KMS-11 (cell line): ENCODE measurements around the gene ZNRF3.

Source experiments
- H2AFZ ChIP-seq: fragments of 200-600 bp; sonication (generic); 2 replicates; pipeline ENCODE4 v1.6.1; 2016; ENCODE audit warnings: antibody characterized with exemption, mixed run types, low read depth
- H3K27ac ChIP-seq: fragments of 200-600 bp; sonication (generic); 2 replicates; pipeline ENCODE4 v1.6.1; 2016; ENCODE audit warnings: mild to moderate bottlenecking, mixed run types
- H3K27me3 ChIP-seq: fragments of 200-600 bp; sonication (generic); 2 replicates; pipeline ENCODE4 v1.6.1; 2017; ENCODE audit warnings: mild to moderate bottlenecking, low read depth, mixed run types, moderate library complexity; ENCODE audit not compliant: insufficient read depth
- H3K36me3 ChIP-seq: fragments of 200-600 bp; sonication (generic); 2 replicates; pipeline ENCODE4 v1.6.1; 2017; ENCODE audit warnings: mild to moderate bottlenecking, mixed run types; ENCODE audit not compliant: insufficient read depth
- H3K4me1 ChIP-seq: fragments of 200-600 bp; sonication (generic); 2 replicates; pipeline ENCODE4 v1.6.1; 2016; ENCODE audit warnings: mild to moderate bottlenecking, low read depth, mixed run types; ENCODE audit not compliant: poor library complexity, severe bottlenecking
- H3K4me2 ChIP-seq: fragments of 200-600 bp; sonication (generic); 2 replicates; pipeline ENCODE4 v1.7.0; 2016; ENCODE audit warnings: mild to moderate bottlenecking, mixed run types
- H3K4me3 ChIP-seq: fragments of 200-600 bp; sonication (generic); IDR thresholded peaks from 2 replicates; pipeline ENCODE4 v1.6.1; 2017; ENCODE audit warnings: low read depth, low read length, mixed read lengths; ENCODE audit not compliant: insufficient read depth
- H3K79me2 ChIP-seq: fragments of 200-600 bp; sonication (generic); 2 replicates; pipeline ENCODE4 v1.6.1; 2016; ENCODE audit warnings: low read depth, mixed run types; ENCODE audit not compliant: insufficient read depth
- H3K9ac ChIP-seq: fragments of 200-600 bp; sonication (generic); 2 replicates; pipeline ENCODE4 v1.6.1; 2016; ENCODE audit warnings: mild to moderate bottlenecking, mixed run types
- H4K20me1 ChIP-seq: fragments of 200-600 bp; sonication (generic); 2 replicates; pipeline ENCODE4 v1.6.1; 2016; ENCODE audit warnings: mild to moderate bottlenecking, mixed run types; ENCODE audit not compliant: insufficient read depth
- TF ChIP-seq, protein P1 (sequence below): fragments of 200-600 bp; sonication (generic); conservative IDR thresholded peaks from 2 replicates; pipeline ENCODE4 v1.6.1; 2017; ENCODE audit warnings: low read depth, mild to moderate bottlenecking, antibody characterized with exemption, low read length, moderate library complexity, mixed read lengths

The ZNRF3 gene

DNA sequence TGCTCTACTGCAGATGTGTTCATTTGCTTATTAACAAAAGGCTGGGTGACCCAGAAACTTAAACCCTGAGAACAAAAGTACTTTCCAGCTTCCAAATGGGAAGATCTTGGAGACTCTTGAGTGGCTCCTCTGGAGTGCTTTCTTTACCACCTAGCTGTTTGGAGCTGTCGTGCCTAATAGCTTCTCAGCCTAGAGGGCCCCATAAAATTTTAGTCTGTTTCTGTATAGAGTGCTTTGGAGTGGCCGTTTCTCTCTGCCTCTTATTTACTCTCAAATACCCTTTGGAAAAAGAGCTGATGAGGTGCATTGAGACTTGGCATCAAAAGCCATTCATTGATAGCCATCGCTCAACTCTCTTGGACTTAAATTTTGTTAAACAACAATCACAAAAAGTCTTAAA is 50.7 kb downstream of the ZNRF3 start:
- no peaks in the 10 kb centered on the region for H3K79me2 ChIP-seq
- H3K9ac ChIP-seq: no peak overlapping the region
- H3K27me3 ChIP-seq: no peaks in the 10 kb centered on the region
- no peak overlapping the region for H2AFZ ChIP-seq
- H3K4me3 ChIP-seq: no peak overlapping the region
- H3K4me1 ChIP-seq: no peaks in the 10 kb centered on the region
- H3K4me2 ChIP-seq: no peak overlapping the region
- TF ChIP-seq, protein P1, sequence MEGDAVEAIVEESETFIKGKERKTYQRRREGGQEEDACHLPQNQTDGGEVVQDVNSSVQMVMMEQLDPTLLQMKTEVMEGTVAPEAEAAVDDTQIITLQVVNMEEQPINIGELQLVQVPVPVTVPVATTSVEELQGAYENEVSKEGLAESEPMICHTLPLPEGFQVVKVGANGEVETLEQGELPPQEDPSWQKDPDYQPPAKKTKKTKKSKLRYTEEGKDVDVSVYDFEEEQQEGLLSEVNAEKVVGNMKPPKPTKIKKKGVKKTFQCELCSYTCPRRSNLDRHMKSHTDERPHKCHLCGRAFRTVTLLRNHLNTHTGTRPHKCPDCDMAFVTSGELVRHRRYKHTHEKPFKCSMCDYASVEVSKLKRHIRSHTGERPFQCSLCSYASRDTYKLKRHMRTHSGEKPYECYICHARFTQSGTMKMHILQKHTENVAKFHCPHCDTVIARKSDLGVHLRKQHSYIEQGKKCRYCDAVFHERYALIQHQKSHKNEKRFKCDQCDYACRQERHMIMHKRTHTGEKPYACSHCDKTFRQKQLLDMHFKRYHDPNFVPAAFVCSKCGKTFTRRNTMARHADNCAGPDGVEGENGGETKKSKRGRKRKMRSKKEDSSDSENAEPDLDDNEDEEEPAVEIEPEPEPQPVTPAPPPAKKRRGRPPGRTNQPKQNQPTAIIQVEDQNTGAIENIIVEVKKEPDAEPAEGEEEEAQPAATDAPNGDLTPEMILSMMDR: no peak
- no peaks in the 10 kb centered on the region for H4K20me1 ChIP-seq
- H3K27ac ChIP-seq: no peak overlapping the region
- H3K36me3 ChIP-seq: no peaks in the 10 kb centered on the region

DNA sequence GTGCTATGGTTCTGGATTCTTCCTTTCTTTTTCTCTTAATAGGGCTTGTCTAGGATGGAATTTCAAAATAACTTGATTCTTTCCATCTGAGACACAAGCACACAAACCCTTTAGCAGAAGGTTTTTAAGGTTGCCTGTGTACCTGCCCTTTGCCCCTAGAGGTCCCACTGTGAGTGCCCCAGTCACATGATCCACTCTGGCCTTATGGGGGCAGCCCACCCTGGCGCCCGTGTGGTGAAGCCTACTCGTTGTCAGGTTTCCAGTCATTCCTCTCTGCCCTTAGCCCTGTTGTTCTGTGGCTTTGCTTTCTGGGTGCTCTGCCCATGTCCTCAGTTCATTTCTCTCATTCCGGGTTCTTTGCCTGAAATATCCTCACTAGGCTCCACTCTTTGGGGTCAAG is 51.8 kb downstream of the ZNRF3 start:
- no peak overlapping the region for H3K27ac ChIP-seq
- TF ChIP-seq, protein P1: no peak
- no peaks in the 10 kb centered on the region for H3K79me2 ChIP-seq

DNA sequence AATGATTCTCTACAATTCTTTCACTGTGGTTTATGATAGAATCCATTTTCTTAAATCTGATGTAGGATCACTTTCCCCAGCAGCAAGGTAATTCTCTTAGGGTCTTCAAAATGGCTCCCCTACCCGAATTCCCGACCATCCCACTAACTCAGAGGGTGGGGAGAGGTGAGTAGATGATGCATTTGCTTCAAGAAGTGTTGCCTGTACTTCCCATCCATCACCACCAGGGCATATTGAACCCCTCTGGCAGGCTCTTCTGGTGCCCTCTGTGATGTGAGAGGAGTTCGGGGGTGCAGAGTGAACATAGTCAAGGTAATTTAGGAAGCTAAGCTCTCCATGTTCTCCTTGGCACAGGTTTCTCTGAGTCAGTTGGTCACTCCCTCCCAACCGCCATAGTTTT is 52.3 kb downstream of the ZNRF3 start:
- no peaks in the 10 kb centered on the region for H4K20me1 ChIP-seq

More for the DNA sequence above, 51.8 kb downstream of the ZNRF3 start:
- H4K20me1 ChIP-seq: no peaks in the 10 kb centered on the region
- H2AFZ ChIP-seq: no peak overlapping the region
- no peak overlapping the region for H3K4me2 ChIP-seq
- no peaks in the 10 kb centered on the region for H3K27me3 ChIP-seq
- no peaks in the 10 kb centered on the region for H3K36me3 ChIP-seq
- H3K4me3 ChIP-seq: no peak overlapping the region
- no peak overlapping the region for H3K9ac ChIP-seq
- no peaks in the 10 kb centered on the region for H3K4me1 ChIP-seq

DNA sequence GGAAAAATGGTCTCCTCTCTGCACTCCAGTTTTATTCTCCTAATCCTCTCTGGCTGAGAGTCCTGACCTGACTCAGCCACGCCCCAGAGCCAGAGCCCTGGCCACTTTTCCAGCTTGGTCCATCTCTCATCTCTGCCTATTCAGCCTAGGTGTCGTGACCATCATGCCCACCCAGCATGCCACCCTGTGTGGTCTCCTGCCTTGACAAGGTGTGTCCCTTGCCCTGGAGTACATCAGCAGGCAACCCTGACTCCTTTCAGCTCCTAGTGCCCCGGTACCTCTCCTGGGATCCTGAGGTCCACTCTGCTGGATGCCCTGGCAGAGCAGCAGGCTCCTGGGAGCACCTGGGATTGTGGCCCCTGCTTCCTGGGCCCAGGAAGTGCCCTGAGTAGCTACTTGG is 52.8 kb downstream of the ZNRF3 start:
- Histone ChIP-seq H3K79me2 (no peaks in the 10 kb centered on the region), H3K4me2 (no peak overlapping the region), H3K9ac (no peak overlapping the region), H3K4me1 (no peaks in the 10 kb centered on the region), H3K27me3 (no peaks in the 10 kb centered on the region), H3K27ac (no peak overlapping the region), H3K36me3 (no peaks in the 10 kb centered on the region), H3K4me3 (no peak overlapping the region), H4K20me1 (no peaks in the 10 kb centered on the region), H2AFZ (no peak overlapping the region)
- TF ChIP-seq, protein P1: no peak

More for the DNA sequence above, 52.3 kb downstream of the ZNRF3 start:
- Histone ChIP-seq H3K4me3 (no peak overlapping the region), H3K4me1 (no peaks in the 10 kb centered on the region), H3K4me2 (no peak overlapping the region), H3K27me3 (no peaks in the 10 kb centered on the region), H3K79me2 (no peaks in the 10 kb centered on the region), H3K36me3 (no peaks in the 10 kb centered on the region), H3K27ac (no peak overlapping the region), H3K9ac (no peak overlapping the region), H2AFZ (no peak overlapping the region)
- TF ChIP-seq, protein P1: peak; percentile 45
